SW480 (cell line): ENCODE results near the gene SUFU.
"Not testable (repeated sequence)": the region's sequence is repeated elsewhere in the genome, so short reads cannot be mapped to it uniquely, and the experiment has no call there.

Experiments used
- DNase-seq: peaks from one replicate; pipeline ENCODE4 v3.0.0-alpha.2; 2016; ENCODE audit warnings: low spot score

Gene SUFU

DNA sequence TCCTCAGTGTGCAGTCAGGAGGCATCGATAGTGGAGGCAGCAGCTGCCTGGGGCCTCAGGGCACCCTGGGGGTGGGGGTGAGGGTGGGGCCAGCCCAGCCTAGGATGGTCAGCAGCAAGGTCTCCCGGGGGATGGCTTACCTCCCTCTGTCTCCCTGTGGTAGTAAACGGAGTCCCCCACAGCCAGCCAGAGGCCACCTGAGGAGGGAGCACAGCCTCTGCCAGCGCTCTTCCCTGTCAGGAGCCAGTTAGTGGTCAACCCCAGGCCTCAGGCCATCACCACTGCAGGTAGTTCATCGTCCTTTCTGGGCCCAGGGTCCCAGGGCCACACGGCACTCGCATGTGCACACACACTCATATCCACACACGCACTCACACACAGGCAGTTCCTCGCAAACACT lies 23.4 kb upstream of the SUFU start:
- no peak for DNase-seq

DNA sequence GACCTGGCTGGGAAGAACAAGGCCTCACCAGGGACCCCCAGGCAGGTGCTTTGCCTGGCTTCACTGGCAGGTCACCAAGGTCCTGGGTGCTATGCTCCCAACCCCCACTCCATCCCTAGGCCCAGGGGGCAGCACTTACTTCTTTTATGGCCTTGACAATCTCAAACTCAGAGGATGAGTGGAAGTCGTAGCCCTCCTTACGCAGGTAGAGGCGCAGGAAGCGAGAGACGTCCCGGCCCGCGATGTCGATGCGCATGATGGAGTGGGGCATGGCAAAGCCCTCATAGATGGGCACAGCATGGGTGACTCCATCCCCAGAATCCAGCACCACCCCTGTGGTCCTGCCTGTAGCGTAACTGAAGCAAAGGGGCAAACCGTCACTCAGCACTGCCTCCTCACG lies 19.8 kb upstream of the SUFU start:
- DNase-seq = no peak

DNA sequence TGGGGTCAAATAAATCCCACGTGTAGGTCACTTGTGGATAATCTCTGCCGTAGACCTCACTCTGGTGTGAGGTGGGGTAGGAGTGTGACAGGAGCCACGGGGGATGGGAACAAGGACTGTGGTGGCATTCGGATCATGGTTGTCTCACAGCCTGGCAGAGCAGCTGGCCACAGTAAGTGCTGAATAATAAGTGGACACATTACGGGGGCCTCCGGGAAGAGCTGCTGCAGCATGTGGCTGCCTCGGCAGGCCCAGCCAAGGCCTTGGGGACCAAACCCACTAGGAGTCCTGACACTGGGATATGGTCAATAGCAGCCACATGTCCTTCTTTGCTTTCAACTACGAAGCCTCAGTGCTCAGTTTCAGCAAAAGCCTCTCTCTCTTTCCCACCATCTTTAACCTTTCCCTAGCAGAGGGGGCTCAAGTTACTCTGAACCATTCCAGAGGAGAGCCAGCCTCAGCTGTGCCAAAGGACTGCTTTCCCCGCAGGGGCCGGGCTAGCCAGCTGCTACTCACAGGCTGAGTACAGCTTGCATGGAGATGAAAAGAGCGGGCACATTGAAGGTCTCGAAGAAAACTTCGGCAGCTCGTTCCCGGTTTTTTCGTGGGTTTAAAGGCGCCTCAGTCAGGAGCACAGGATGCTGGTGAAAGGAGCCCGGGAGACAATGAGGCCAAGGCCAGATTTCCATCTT lies 18.5 kb upstream of the SUFU start:
- no peak for DNase-seq

DNA sequence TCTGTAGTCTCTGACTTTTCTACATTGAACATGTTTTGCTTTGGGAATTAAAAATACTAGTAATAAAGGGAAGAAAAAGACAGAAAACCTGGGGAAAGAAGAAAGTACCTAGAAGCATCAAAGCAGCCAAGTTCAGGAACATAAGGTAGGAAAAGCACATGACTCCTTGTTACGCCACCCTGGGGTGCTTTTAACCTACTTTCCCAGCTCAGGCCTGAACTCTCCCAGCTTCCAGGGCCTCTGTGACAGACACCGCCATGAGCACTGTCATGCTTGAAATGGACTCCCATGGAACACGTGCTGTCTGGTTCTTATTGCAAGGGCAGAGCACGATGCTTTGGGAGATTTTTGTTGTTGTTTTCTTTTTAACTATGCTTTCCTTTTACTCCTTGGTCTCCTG lies 12.6 kb upstream of the SUFU start:
- no peak for DNase-seq

DNA sequence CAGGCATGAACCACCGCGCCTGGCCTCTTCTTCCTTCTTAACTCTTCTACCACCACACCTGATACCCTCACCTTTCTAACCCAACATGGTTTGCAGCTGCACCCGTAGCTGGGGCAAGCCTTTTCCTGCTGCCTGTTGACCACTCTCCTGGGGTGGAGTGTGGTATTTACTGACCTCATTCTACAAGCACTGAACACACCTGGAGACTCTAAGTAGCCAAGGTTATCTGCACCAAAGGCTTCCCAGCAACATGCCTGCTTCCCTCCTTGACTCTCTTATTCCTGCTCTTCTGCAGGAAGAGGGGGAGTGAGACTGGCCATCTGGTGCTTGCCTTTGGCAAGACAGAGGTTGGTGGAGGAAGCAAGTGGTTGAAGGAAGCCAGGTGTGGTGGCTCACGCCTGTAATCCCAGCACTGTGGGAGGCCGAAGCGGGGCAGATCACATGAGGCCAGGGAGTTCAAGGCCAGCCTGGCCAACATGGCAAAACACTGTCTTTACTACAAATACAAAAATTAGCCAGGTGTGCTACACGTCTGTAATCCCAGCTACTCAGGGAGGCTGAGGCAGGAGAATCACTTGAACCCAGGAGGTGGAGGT lies 11.3 kb upstream of the SUFU start:
- DNase-seq = no peak

DNA sequence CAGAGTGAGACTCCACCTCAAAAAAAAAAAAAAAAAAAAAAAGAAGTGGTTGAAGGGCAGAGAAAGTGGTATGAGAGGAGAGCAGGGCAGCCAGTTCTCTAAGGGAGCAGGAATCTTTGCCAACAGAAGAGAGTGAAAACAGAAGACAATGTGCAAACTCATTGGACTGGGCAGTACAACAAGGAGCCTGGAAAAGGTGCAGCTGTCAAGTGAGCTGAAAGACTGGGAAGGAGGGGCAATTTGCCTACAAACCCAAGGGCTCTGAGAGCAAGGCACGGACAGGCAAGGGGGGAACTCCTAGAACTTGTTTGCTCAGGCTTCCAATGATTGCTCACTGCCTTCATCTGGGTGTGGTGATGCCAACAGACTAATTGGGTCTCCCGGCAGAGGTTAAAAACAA lies 10.8 kb upstream of the SUFU start:
- no peak for DNase-seq

DNA sequence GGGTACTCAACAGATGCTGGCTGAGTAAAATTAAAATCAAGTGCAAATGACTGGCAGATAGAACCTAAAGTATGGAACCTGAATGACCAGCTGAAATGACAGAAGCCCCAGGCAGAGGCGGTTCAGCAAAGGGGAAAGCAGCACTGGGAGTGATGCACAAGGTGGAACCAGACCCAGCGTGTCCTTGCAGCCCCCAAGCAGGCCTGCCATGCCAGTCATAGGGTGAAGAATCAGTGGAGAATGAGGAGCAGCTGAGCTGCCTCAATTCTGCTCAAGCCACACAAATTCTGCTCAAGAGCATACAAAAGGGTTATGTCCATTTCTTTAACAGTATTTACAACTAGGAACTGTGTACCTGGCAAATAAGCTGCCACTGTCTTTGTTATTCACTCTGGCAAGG lies 10.0 kb upstream of the SUFU start:
- no peak for DNase-seq

DNA sequence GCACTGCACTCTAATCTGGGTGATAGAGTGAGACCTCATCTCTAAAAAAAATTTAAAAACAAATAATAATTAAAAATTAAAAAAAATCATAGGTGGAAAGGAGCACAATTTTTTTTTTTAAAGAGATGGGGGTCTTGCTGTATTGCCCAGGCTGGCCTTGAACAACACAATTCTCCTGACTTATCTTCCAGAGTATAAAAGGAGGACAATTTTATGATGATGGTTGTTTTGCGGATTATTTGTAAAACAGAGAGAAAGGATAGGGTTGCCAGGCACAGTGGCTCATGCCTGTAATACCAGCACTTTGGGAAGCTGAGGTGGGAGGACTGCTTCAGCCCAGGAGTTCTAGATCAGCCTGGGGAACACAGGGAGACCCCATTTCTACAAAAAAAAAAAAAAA lies 6.2 kb upstream of the SUFU start:
- DNase-seq = no peak

DNA sequence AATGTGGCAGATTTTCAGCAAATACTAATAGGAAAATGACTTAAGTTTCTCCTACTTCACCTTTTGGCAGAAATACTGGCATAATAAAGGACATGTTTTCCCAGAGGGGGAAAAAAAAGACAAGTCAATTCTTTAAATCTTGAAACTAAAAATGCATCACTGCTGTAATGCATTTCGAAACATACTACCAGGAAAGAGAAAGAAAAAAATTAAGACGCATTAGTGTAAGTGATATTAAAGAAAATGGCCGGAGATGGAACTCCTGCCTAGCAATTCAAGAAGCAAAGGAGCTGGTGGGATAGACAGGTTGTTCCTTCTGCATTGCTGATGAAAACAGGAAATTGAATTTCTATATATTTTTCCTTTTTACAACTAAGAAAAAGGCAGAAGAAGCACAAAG lies 4.4 kb upstream of the SUFU start:
- DNase-seq = no peak

DNA sequence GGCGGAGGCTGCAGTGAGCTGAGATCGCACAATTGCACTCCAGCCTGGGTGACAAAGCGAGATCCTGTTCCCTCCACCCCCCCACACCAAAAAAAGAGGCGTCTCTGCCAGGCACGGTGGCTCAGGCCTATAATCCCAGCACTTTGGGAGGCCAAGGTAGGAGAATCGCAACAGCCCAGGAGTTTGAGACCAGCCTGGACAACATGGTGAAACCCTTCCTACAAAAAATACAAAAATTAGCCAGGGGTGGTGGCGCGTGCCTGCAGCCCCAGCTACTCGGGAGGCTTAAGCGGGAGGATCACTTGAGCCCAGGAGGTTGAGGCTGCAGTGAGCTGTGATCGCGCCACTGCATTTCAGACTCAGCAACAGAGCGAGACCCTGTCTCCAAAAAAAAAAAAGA lies 3.1 kb upstream of the SUFU start:
- not testable (repeated sequence) for DNase-seq

DNA sequence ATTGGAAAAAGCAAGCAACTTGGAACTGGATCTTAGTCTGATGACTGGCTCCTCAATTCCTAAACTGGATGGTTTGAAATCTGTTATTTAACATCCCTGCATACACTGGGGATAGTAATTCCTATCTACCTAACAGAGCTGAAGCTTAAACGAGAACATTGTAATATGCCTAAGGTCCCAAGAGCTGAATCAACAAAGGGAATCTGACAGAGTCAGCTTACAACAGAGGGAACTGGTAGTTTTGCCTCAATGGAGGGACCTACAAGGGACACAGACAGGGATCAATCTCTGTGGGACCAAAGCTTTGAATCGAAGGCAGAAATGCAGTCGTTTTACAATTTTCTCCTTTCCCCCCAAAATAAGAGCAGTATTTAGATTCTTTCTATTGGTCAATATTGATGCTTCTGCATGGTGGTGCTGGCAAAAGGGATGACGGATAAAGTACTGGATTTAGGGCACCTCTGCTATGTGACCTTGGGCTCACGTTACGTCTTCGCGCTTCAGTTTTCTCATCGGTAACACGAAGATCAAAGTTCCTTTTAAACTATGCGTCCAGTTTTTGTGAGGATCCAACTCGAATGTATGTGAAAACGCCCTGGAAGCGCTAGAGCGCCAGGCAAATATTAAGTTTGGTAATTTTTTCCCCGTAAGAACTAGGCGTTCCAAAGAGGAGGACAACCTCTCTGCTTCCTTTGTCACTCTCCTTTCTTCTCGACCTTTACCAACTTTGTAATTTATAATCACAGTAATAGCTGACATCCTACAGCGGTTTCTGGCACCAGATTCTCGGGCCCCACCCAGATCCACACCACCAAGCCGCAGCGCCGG lies 2.4 kb upstream of the SUFU start:
- DNase-seq = no peak

DNA sequence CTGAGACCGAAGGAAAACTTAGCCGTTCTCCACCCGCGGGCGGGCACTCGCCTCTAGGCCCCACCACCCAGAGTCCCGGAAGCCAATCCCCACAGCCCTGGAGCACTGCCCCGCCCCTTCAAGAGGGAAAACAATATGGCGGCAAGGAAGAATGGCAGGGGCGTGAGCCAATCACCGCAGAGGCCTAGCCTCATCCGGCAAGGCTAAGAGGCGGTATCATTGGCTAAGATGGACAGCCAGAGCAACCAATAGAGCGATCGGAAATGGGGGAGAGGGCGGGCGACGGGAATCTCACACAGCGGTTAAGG lies 1.8 kb upstream of the SUFU start:
- DNase-seq = peak; percentile 97

DNA sequence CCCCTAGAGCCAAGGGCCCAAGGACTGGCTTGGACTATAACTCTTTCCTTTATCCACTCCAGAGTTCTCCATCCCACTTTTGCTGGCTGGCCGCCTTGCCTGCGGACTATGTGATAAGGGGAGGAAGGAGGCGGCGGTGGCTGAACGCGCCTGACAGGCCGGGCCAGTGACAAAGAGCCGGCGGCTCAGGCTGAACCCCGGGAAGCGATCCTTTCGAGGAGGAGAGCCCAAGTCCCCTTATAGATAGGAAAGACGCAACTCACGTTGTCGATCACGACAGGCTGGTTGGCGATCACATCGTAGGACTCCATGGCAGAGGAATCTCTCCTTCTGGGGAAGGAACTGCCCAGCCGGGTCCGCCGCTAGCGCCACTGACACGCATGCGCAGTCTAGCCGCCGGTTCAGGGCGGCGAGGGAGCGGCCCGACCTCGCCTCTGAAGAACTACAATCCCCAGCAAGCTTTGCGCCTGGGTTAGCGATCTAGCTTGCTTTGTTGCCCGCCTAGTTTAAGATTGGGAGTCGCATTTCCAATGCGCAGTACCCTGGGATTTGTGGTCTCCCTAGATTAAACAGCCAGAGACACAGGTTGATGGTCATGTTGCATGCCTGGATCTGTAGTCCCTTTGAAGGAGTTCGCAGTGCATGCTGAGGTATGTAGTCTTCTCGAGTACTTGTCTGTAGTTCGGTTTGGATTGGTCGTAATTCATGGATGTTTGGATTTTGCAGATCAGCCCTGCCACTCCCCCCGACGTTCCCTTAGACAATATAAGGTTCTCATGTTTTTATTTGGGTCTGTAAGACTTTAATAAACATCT lies 1.2 kb upstream of the SUFU start, which contains the start of gene ACTR1A:
TSS of gene ACTR1A (minus strand) at position 376 of the 815 bp plus-strand sequence. CDS start at position 311, 65 bp downstream.
- peak; percentile 100 for DNase-seq

DNA sequence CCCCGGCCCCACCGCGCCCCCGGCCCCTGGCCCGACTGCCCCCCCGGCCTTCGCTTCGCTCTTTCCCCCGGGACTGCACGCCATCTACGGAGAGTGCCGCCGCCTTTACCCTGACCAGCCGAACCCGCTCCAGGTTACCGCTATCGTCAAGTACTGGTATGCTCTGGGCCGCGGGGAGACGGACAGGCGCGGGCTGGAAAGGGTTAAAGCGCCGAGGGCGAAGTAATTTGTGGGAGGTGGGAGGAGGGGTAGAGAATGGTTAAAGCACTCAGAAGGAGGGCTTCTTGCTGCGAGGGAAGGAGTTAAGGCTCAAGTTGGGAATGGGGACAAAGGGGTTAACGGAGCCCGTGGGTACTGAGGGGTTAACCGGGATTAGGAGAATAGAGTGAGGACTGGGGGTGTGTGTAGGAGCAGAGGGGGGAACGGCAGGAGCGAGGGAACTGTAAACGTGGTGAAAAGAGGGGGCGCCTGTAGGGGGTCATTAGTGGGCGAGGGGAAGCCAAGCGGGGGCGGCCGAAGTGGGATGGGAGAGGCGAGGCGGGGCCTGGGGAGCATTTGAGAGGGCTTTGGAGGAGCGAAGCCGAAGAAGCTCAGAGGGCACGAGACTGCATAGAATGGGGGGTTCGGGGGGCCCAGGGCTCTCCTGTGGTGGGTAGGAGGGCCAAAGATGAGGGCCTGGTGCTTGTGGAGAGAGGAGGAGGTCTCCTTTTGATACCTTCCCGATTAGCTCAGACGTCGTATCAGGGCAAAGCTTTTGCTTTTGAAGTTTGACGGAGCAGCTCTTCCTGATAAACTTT lies 605 bp downstream of the SUFU start:
- DNase-seq = peak; percentile 15

DNA sequence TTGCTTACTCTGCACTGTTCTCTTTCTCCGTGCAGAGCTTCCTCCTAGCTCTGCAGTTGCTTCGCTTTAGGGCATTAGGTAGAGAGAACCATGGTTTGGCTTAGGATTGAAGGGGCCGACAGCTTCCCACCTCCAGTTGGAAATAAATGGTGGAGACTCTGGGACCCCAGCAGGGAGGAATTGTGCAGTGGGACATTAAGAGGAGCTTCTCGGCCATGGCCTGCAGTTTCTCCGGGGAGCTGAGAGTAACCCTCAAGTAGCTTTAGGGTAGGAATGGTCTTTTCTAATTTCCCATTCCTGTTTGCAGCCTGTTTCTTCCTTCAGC lies 1.2 kb downstream of the SUFU start:
- no peak for DNase-seq

DNA sequence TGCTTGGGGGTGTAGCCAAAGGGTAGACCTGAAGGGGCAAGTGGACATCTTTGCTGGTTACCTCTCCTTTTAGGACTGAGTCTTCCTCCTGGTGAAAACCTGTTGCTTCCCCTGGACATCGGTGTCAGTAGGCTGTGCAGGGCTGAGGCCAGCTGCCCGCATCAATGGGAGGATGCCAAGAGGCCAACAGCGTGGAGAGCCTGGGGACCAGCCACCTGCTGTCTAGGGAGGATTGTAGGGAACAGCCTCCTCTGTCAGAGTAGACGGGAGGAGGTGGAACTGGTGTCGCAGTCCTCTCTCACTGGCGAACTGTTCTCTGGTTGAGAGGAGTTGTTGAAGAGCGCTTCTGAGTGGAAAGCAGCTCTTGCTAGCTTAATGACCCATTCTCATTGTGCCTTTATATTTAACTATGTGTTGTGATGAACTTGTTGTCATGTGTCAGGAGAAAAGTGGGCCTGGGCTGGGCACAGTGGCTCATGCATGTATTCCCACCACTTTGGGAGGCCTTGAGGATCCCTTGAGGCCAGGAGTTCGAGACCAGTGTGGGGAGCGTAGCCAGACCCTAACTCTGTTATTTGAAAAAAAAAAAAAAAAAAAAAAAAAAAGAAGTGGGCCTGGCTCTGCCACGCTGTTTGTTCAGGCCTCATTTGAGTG lies 1.8 kb downstream of the SUFU start:
- no peak for DNase-seq

DNA sequence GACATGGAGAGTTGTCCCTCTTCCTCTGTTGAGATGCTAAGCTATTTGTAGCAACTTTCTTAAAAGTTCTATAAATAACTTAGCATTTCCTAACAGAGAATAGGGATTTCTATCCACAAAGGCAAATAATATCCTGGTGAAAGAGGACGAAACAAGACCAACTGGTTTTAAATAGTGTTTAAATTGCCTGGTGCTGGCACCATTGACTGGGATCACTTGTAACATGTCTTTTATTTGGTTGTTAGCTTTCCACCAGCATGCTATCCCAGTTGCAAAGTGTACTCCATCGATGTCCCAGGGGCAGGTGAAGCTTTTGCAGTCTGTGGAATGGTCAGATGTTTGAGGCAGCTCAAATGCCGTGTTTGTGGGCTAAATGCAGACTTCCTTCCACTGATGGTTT lies 3.7 kb downstream of the SUFU start:
- DNase-seq = no peak

DNA sequence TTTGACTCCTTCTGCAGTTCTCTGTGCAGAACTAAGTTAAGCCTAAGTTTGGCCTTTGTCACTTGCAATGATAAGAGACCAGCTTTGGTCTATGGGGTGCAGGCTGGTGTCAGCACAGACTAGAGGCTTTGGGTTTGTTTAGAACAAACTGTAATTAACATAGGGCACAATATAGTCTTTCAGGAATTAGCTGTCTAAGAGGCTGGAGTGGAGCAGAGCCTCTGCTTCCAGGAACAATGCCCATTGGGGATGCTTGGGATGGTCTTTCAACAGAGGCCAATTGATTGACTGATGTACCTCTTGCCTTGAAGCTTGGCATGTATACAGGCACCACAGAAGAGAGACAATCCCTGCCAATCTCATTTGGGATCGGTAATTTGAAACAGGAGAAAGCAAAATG lies 4.7 kb downstream of the SUFU start:
- no peak for DNase-seq

DNA sequence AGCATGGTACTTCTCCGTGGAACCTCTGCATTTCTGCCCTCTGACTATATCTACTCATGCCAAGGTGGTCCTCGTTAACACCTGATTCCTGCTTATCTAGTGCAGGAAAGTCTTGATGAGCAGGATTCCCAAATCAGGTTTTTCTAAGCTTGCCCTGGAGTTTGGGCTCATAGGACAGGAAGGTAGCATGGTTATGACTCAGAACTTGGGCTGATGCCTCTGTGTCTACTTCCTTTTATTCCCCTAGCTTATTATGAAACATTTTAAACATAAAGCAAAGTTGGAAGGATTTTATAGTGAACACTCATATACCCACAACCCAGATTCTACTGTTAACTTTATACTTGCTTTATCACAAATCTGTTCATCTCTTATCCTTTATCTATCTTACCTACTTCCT lies 5.6 kb downstream of the SUFU start:
- no peak for DNase-seq

DNA sequence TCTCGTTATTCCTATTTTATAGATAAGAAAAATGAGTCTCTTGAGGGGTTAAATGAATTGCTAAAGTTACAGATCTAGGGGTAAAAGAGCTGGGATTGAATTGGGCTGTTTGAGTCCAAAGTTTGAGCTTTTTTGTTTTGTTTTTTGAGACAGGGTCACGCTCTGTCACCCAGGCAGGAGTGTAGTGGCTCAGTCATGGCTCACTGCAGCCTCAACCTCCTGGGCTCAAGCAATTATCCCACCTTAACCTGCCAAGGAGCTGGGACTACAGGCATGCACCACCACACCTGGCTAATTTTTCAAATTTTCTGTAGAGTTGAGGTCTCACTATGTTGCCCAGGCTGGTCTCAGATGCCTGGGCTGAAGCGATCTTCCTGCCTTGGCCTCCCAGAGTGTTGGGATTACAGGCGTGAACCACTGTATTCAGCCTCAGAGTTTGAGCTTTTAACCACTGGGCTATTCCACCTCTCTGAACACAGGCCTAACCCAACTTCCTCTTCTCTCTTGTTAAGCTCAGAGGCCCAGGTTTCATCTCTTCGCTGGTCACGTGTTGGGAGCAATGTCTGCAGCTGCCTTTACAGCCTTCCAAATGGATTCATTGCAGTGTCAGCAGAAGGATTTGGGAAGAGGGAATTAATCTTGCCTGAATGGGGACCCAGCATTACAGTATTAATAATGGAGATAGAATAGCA lies 8.0 kb downstream of the SUFU start:
- DNase-seq = no peak
